Prostate gland (tissue), 2 donors: ENCODE data around the gene ING3. TPM values are rescaled to one million over a fixed set of nuclear protein-coding genes. Genes with fewer than 3 reads are reported as not detected.

Experiments used
- DNase-seq: peaks from one replicate; pipeline ENCODE4 v3.0.0-alpha.2; 2019; ENCODE audit warnings: low spot score
- H3K27ac ChIP-seq, 2 donors: fragments of 200-600 bp; sonication (generic); 2 replicates each; pipeline ENCODE4 v1.5.1; 2017 to 2019
- H3K27me3 ChIP-seq: fragments of 200-600 bp; sonication (generic); replicated peaks from 2 replicates; pipeline ENCODE4 v1.5.1; 2019; ENCODE audit not compliant: insufficient read depth
- H3K36me3 ChIP-seq, 2 donors: fragments of 200-600 bp; sonication (generic); 1 replicate in 1 of 2; 2 replicates in 1 of 2; pipeline versions ENCODE4 v1.5.1 to v1.8.1; 2017 to 2019
- H3K4me1 ChIP-seq: fragments of 200-600 bp; sonication (generic); replicated peaks from 2 replicates; pipeline ENCODE4 v1.5.1; 2019
- H3K4me3 ChIP-seq, 2 donors: fragments of 200-600 bp; sonication (generic); 2 replicates each; pipeline ENCODE4 v1.5.1; 2017 to 2019
- H3K9me3 ChIP-seq: fragments of 200-600 bp; sonication (generic); 2 replicates; pipeline ENCODE4 v1.5.1; 2017
- POLR2A ChIP-seq: fragments of 450-650 bp; IDR thresholded peaks from one replicate; pipeline ENCODE4 v1.6.1; 2016; ENCODE audit warnings: antibody characterized with exemption, mild to moderate bottlenecking
- POLR2AphosphoS5 ChIP-seq: sonication (generic); formaldehyde crosslinking; IDR thresholded peaks from one replicate; pipeline ENCODE4 v1.6.1; 2017; ENCODE audit warnings: antibody characterized with exemption
- WGBS: methylation state at CpG from one replicate; pipeline ENCODE4 v1.1.5; 2018; 5-methylcytosine and 5-hydroxymethylcytosine counted together
- intact Hi-C: fragments of 100-400 bp; cut with DNase I; formaldehyde crosslinking; loops from one replicate; pipeline ENCODE4 v1.14.2; 2022
- total RNA-seq, 2 donors: library from RNA; depleted of rRNA; stranded (reverse); fragments of >200 nt; gene quantifications; one replicate each; pipeline ENCODE4 v1.1.0, GENCODE V29; 2016
- TF ChIP-seq, protein P1 (sequence below), 4 experiments: fragments of 200-600 bp in 2 of 4; fragments of 450-650 bp in 2 of 4; sonication (generic) in 2 of 4; IDR thresholded peaks; 1 replicate in 3 of 4; 2 replicates in 1 of 4; pipeline ENCODE4 v1.5.1; 2016 to 2019; ENCODE audit warnings: antibody characterized with exemption in 4 of 4, mild to moderate bottlenecking in 2 of 4, moderate library complexity in 2 of 4

The ING3 gene
- total RNA-seq, 2 donors from 2014 or later, result 12.4 to 20.8 TPM

DNA sequence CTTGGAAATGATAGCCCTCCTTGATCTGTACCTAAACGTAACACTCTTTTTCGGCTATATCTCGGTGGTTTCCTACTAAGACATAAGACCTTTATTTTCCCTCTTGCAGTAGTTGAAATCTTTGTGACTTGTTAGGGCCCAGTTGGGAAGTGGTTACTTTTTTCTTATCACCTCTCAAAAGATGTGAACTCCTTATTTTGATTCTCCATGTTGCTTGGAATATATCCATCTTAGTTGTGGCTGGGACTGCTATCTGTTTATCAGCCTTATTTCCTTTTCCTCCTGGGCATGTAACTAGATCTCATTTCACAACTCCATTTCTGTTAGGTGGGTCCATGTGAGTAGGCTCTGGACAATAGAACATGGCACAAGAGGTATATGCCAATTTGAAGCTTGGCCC is 33.8 kb downstream of the ING3 start:
- intact Hi-C loops, result no loop called here
- no peaks in the 10 kb centered on the region for H3K9me3 ChIP-seq
- TF ChIP-seq POLR2AphosphoS5 (no peak), POLR2A (no peak)
- TF ChIP-seq, protein P1, sequence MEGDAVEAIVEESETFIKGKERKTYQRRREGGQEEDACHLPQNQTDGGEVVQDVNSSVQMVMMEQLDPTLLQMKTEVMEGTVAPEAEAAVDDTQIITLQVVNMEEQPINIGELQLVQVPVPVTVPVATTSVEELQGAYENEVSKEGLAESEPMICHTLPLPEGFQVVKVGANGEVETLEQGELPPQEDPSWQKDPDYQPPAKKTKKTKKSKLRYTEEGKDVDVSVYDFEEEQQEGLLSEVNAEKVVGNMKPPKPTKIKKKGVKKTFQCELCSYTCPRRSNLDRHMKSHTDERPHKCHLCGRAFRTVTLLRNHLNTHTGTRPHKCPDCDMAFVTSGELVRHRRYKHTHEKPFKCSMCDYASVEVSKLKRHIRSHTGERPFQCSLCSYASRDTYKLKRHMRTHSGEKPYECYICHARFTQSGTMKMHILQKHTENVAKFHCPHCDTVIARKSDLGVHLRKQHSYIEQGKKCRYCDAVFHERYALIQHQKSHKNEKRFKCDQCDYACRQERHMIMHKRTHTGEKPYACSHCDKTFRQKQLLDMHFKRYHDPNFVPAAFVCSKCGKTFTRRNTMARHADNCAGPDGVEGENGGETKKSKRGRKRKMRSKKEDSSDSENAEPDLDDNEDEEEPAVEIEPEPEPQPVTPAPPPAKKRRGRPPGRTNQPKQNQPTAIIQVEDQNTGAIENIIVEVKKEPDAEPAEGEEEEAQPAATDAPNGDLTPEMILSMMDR (IDR thresholded peaks at IDR 0.05), result no peak
- DNase-seq, result no peak
- WGBS, result 94% methylated on average over 3 of the region's 3 CpGs
- no peak overlapping the region for H3K4me3 ChIP-seq
- H3K27me3 ChIP-seq, result no peaks in the 10 kb centered on the region
- no peaks in the 10 kb centered on the region for H3K36me3 ChIP-seq
- H3K27ac ChIP-seq, result no peak overlapping the region
- no peaks in the 10 kb centered on the region for H3K4me1 ChIP-seq

DNA sequence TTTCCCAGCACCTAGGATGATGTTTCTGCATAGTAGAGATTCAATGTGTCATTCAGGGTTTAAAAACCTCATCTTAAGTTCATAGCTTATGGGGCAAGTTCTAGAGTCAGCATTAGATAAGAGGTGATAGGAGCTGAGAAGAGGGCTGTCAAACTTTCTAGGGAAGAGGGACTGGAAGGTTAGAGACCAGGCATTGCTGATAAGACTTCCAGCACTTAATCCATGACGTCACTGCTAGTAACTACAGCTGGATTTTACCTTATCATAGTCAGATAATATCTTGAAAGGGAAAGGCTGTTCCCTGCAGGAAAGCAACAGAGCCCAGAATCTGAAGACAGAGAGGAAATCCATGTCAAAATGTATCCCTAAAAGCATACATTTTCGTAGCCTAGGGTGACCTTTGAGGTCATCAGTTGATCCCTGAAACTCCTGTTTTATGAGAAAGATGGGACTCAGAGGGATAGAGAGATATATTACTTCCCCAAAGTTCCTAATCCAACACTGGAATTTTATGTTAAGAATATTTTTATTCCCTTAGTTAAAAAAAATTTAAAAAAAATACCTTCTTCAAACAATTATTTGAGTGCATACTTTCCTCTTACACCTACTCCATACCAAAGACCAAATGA is 34.7 kb downstream of the ING3 start:
- no peak for TF ChIP-seq POLR2AphosphoS5
- TF ChIP-seq POLR2A, result no peak
- TF ChIP-seq, protein P1 (IDR thresholded peaks at IDR 0.05), result no peak
- Histone ChIP-seq H3K27ac (no peak overlapping the region), H3K27me3 (no peaks in the 10 kb centered on the region), H3K9me3 (no peaks in the 10 kb centered on the region), H3K36me3 (no peaks in the 10 kb centered on the region), H3K4me3 (no peak overlapping the region), H3K4me1 (no peaks in the 10 kb centered on the region)
- intact Hi-C loops, result no loop called here
- 45% methylated on average over 2 of the region's 2 CpGs for WGBS
- DNase-seq, result no peak

DNA sequence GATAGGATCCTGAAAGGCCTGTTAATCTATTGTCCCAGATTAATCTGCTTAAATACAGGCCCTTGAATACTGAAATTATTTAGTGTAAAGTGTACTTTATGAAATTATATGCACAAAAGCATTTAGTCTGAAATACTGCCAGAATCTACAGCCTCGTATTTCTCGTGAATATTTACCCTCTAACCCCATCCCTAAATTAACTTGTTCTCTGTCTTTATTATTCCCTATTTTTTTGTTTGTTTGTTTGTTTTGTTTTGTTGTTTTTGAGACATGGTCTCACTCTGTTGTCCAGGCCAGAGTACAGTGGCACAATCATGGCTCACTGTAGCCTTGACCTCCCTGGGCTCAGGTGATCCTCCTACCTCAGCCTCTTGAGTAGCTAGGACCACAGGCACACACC is 35.3 kb downstream of the ING3 start:
- Histone ChIP-seq H3K9me3 (no peaks in the 10 kb centered on the region), H3K4me3 (no peak overlapping the region), H3K4me1 (no peaks in the 10 kb centered on the region), H3K27me3 (no peaks in the 10 kb centered on the region), H3K36me3 (no peaks in the 10 kb centered on the region), H3K27ac (no peak overlapping the region)
- DNase-seq, result no peak
- intact Hi-C loops, result no loop called here
- 86% methylated on average over 2 of the region's 2 CpGs for WGBS
- no peak for TF ChIP-seq POLR2A
- TF ChIP-seq, protein P1 (IDR thresholded peaks at IDR 0.05), result no peak
- no peak for TF ChIP-seq POLR2AphosphoS5

DNA sequence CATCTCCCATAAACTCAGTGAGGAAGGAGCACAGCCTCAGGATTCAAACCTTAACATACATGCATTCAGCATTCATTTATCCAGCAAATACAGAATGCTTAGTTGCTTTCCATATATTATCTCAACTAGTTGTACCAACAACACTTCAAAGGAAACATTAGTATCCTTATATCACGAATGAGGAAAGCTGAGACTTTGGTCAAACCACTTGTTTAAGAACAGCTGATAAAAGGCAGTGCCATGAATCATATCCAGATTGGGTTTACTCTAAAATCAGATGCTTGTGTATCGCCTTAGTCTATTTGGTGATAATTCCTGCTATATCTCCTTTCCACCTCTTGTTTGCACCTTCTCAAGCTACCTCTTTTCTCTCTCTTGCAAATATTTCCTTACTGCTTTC is 36.1 kb downstream of the ING3 start:
- Histone ChIP-seq H3K36me3 (no peaks in the 10 kb centered on the region), H3K9me3 (no peaks in the 10 kb centered on the region), H3K27ac (no peak overlapping the region), H3K4me3 (no peak overlapping the region), H3K4me1 (no peaks in the 10 kb centered on the region), H3K27me3 (no peaks in the 10 kb centered on the region)
- intact Hi-C loops, result loop anchor here (1.0 kb wide), 1 partner anchor 95 kb away; no protein-coding TSS in a partner anchor
- TF ChIP-seq POLR2A (no peak), POLR2AphosphoS5 (no peak)
- TF ChIP-seq, protein P1 (IDR thresholded peaks at IDR 0.05), result no peak
- DNase-seq, result no peak
- 81% methylated on average over 2 of the region's 2 CpGs for WGBS

DNA sequence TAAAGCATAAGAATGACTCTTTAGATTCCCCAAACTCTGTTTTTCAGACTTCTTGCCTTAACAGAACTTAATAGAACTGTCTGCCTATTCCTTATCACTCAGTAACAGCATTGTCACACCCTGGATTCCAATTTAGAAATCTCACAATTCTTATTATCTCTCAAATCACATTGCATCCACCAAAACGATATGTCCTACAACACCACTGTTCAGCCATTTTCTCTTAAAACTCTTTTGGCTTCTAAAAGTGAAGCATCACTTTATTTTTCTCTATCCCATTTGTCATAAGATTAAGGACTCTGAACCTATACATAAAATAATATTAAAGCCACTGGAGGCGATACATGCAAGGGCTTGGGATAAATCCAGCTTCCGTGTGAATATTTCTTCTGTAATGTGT is 36.7 kb downstream of the ING3 start:
- Histone ChIP-seq H3K4me3 (no peak overlapping the region), H3K9me3 (no peaks in the 10 kb centered on the region), H3K27me3 (no peaks in the 10 kb centered on the region), H3K27ac (no peak overlapping the region), H3K4me1 (no peaks in the 10 kb centered on the region), H3K36me3 (no peaks in the 10 kb centered on the region)
- intact Hi-C loops, result loop anchor here (1.0 kb wide), 1 partner anchor 94 kb away; no protein-coding TSS in a partner anchor
- DNase-seq, result no peak
- WGBS, result 1% methylated on average over 3 of the region's 3 CpGs
- TF ChIP-seq POLR2AphosphoS5, result no peak
